NCI-H2196 (cell line): ENCODE data around the gene DYNC2LI1.

ENCODE experiments used
- DNase-seq: peaks from one replicate; lab custom pipeline; 2025; ENCODE audit not compliant: unreplicated experiment; lab: John Stamatoyannopoulos, UW

The DYNC2LI1 gene

DNA sequence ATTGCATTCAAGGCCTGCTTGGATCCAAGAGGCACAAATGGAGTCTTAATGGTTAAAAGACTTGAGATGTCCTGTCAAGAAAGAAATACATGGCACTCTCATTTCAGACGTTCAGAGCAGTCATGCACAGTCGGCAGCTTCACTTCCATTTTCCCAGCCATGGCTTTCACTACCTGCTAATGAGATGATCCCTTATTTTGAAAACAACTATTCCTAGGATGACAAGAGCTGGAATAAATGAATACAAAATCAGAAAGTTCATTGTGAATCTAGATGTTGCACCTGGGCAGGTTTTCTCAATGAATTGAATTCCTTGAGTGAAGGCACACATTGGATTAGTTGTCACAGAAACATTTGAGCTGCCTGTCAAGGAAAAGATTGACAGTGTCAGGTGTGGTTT is 39.1 kb downstream of the DYNC2LI1 start:
- no peak for DNase-seq

- DNase-seq, result no peak
Observed at GRCh38 chr2:43814711-43815110, 40.9 kb downstream of the DYNC2LI1 start.

DNA sequence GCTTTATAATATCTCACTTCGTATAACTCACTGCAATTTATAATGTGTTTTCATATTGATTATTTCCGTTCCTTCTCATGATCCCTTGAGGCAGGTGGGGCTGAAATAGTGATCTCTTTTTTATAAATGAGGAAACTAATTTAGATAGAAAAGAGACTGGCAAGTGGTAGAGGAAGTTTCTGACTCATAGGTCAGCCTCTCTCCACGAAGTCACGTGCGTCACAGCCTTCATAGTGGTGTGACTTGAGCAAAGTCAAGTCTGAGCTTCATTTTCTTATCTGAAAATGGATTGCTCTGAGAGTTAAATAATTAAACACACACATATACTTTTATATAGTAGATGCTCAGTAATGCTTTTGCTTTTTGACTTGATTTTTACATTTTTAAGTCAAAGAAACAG is 44.9 kb downstream of the DYNC2LI1 start:
- DNase-seq, result no peak

DNA sequence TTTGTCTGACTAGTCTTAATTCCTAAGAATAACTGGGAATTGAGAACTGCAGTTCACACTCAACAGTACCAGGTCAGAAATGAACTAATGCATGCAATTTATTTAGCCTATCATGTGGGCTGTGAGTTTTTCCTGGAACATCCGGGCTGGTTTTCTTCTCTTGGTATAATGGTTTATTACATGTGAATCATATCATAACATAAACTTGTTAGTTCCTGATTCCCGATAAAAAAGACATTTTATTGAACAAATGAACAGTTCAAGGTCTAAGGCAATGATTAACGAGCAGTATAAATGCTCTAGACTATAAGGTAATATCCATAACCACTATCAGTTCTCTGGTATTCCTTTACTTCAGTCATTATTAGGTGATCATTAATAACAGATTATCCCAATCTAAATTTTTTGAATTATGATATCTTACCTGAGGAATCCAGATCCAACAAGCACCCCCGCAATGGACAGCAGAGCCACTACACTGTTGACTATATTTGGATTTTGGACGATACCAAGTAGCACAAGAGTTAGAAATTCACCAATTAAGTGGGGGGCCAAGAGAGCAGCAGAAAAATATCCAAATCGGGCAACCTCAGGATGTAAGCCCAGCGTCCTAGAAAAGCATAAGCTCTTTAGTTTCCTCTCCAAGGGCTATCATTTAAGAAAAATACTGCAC is 45.8 kb downstream of the DYNC2LI1 start:
- DNase-seq, result no peak

GRCh38 chr2:43822839-43823238 is 49.0 kb downstream of the DYNC2LI1 start:
- DNase-seq, result no peak

DNA sequence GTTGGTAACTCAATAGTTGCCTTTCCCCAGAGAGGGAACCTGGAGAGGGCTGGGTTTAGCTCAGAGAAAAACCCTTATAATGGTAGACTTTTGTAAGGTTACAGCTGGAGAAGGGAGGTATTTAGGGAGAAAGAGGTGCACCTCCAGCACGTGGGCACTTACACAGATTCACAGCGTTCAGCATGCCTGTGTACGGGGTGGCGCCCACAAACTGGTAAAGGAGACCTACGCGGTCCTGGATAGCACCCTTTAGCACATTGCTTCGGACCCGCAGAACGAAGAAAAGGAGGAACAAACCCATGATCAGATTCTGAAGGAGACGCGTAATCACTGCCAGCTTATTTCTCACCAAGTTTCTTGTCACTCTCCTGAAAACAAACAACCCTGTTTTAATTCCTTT is 49.9 kb downstream of the DYNC2LI1 start:
- no peak for DNase-seq

DNA sequence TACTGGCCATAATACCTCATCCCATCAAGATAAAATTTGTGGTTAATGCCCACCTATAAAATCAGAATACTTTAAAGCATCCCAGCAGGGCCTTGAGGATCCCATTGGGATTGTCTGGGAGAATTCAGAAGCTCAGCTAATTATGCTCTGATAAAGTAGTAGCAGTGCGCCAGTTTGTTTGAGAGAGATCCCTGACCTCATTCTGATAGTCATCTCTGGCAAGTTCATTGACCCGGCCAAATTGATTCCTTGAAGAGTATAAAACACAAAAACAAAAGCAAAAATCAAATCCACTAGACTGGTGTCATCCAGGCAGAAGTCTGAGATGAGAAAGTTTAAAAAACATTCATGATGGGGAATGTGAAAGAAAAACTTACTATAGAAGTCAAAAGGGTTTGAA is 50.7 kb downstream of the DYNC2LI1 start:
- no peak for DNase-seq

- DNase-seq, result no peak
Observed at GRCh38 chr2:43824951-43825493, 51.2 kb downstream of the DYNC2LI1 start.

DNA sequence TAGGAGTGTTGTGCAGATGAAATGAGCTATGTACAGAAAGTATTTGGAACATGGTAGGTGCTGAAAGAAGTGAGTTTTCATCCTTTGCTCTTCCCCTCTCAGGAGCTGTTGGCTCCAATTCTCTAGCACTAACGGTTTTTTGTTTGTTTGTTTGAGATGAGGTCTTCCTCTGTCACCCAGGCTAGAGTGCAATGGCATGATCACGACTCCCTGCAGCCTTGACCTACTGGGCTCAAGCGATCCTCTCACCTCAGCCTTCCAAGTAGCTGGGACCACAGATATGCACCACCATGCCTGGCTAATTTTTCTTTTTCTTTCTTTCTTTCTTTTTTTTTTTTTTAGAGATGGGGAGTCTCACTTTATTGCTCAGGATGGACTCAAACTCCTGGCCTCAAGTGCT is 52.0 kb downstream of the DYNC2LI1 start:
- no peak for DNase-seq

DNA sequence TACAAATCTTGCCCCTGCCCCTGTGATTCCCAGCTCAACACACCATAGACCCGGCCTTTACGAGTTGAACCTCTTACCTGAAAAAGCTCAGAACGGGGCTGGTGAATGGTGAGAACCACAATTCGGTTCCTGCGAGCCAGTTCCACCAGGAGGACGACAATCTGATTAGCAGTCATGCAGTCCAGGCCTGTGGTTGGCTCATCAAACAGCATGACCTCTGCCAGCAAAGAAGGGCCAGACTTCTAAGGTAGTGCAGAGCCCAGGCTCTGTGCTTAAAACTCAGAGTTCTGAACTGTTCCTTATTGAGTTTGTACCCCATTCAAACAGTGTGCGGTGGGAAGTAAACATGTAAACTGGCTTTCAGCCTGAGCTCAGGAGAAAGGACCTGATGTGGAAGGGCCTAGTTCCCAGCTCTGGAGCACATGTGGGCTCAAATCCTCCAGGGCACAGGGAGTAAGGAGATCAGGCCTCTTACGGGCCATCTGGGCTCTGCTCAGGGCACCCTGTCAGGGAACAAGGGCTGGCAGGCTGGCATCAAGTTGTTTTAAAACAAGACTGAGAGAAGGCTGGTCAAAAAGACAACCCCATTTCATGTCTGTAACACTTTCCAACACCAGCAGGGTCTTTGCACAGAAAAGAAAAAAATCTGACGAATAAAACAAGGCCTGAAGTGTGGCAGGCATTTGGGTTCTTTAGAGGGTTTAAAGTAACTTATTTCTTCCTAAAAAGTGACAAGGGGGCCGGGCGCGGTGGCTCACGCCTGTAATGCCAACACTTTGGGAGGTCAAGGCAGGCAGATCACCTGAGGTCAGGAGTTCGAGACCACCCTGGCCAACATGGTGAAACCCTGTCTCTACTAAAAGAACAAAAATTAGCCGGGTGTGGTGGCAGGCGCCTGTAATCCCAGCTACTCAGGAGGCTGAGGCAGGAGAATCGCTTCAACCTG is 52.7 kb downstream of the DYNC2LI1 start:
- no peak for DNase-seq

- DNase-seq, result no peak
Observed at GRCh38 chr2:43831543-43832294, 57.9 kb downstream of the DYNC2LI1 start.

DNA sequence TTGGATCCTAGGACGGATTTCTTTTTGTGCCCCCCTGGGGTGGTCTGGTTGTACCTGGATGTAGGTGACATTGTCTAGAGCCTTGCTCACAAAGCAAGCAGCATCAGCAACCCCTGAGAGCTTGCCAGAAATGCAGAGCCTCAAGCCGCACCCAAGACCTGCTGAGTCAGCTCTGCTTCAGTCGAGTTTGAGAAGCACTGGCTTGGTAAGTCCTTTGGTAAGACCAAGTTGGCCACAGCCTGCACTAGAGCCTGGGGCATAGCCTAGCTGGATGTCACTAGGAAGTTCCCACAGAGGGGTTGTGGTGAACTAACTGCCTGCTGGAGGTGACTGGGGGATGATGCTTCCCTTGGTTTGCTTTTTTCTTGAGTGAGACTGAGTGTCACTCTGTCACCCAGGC is 58.6 kb downstream of the DYNC2LI1 start:
- no peak for DNase-seq

- DNase-seq, result no peak
Observed at GRCh38 chr2:43837033-43837432, 63.2 kb downstream of the DYNC2LI1 start.

- no peak for DNase-seq
Observed at GRCh38 chr2:43837831-43838559, 64.2 kb downstream of the DYNC2LI1 start.

DNA sequence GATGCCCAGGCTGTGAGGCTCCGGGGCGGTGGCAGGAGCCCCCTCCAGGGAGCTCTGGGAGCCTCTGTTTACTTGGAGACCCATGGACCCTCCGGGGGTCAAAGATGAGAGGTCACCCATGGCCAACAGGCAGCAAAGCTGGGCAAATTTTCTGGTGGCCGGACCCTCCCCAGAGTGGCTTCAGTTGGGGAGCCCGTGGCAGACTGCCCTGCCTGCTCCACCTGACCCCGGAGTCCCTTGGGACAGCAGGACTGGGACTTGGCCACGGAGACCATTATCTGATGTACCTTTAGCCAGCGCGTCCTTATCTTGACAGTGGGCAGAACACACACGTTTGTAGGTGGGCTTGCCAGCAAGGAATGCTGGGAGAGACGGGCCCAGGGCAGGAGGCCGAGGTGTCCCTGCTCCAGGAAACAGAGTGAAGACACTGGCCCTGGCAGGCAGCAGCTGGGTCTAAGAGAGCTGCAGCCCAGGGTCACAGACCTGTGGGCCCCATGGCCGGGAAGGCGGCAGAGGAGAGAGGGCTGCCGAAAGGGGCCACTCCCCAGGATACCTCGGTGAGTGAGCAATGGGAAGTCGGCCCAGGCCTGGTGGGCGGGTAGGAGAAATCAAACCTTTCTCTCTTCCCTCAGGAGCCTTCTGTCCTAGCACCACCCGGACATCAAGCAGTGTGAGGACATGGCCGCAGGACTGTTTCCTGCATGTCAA is 64.9 kb downstream of the DYNC2LI1 start, which contains the start of the genes ABCG5 and ABCG8:
Gene ABCG5, minus strand, starts transcription at position 280 of the 708 bp plus-strand sequence. Its CDS starts 160 bp downstream, at position 120.
Gene ABCG8, plus strand, starts transcription at position 412 of the 708 bp plus-strand sequence. Its CDS starts 83 bp downstream, at position 495.
- DNase-seq, result no peak

GRCh38 chr2:43839776-43840564 is 66.1 kb downstream of the DYNC2LI1 start:
- DNase-seq, result no peak

GRCh38 chr2:43840965-43841364 is 67.1 kb downstream of the DYNC2LI1 start:
- DNase-seq, result no peak

- DNase-seq, result no peak
Observed at GRCh38 chr2:43841949-43842865, 68.4 kb downstream of the DYNC2LI1 start.
